Measurements from ENCODE around the gene NOTCH4. TPM values are rescaled to one million over a fixed set of nuclear protein-coding genes. Genes with fewer than 3 reads are reported as not detected.

Gene NOTCH4
- total RNA-seq, 1 donor from 2014 or later, result 2.5 TPM

- Mint-ChIP-seq H3K27me3 (ENCODE audit: low read depth) (no peaks in the 10 kb centered on the region), H3K27ac (no peak overlapping the region), H3K4me3 (no peak overlapping the region), H3K9me3 (no peaks in the 10 kb centered on the region), H3K36me3 (peaks cover 34% of the 10 kb centered on the region), H3K4me1 (peaks cover 1% of the 10 kb centered on the region)
- TF ChIP-seq CTCF (IDR thresholded peaks at IDR 0.05; ENCODE audit: unreplicated experiment), result no peak
- no peak for DNase-seq (ENCODE audit: low spot score in 2 of 2, unreplicated experiment in 2 of 2)
Observed at GRCh38 chr6:32163559-32164258, 60.2 kb downstream of the NOTCH4 start.

- no peak overlapping the region for H3K4me3 Mint-ChIP-seq
- H3K27me3 Mint-ChIP-seq (ENCODE audit: low read depth), result no peaks in the 10 kb centered on the region
- H3K27ac Mint-ChIP-seq, result no peak overlapping the region
- H3K9me3 Mint-ChIP-seq, result no peaks in the 10 kb centered on the region
- peaks cover 24% of the 10 kb centered on the region for H3K36me3 Mint-ChIP-seq
- H3K4me1 Mint-ChIP-seq, result peaks cover 19% of the 10 kb centered on the region
- no peak for DNase-seq (ENCODE audit: low spot score in 2 of 2, unreplicated experiment in 2 of 2)
- no peak for TF ChIP-seq CTCF (IDR thresholded peaks at IDR 0.05; ENCODE audit: unreplicated experiment)
Observed at GRCh38 chr6:32158052-32158451, 65.8 kb downstream of the NOTCH4 start.

GRCh38 chr6:32156891-32157290 is 67.0 kb downstream of the NOTCH4 start:
- Mint-ChIP-seq H3K9me3 (no peaks in the 10 kb centered on the region), H3K4me1 (peaks cover 30% of the 10 kb centered on the region), H3K27ac (no peak overlapping the region), H3K4me3 (no peak overlapping the region), H3K27me3 (ENCODE audit: low read depth) (no peaks in the 10 kb centered on the region), H3K36me3 (peaks cover 19% of the 10 kb centered on the region)
- no peak for TF ChIP-seq CTCF (IDR thresholded peaks at IDR 0.05; ENCODE audit: unreplicated experiment)
- no peak for DNase-seq (ENCODE audit: low spot score in 2 of 2, unreplicated experiment in 2 of 2)

- DNase-seq (ENCODE audit: low spot score in 2 of 2, unreplicated experiment in 2 of 2), result peak in 1 of 2 experiments; percentile 70
- no peaks in the 10 kb centered on the region for H3K9me3 Mint-ChIP-seq
- peaks cover 5% of the 10 kb centered on the region for H3K27me3 Mint-ChIP-seq (ENCODE audit: low read depth)
- peaks cover 17% of the 10 kb centered on the region for H3K36me3 Mint-ChIP-seq
- H3K4me3 Mint-ChIP-seq, result peak overlapping the region; percentile 99
- TF ChIP-seq CTCF (IDR thresholded peaks at IDR 0.05; ENCODE audit: unreplicated experiment), result peak; percentile 45
- peaks cover 42% of the 10 kb centered on the region for H3K4me1 Mint-ChIP-seq
- H3K27ac Mint-ChIP-seq, result peak overlapping the region; percentile 99
Observed at GRCh38 chr6:32154514-32155161, 69.2 kb downstream of the NOTCH4 start.

GRCh38 chr6:32153564-32154513 is 70.0 kb downstream of the NOTCH4 start, which contains the start of gene PPT2:
Gene PPT2 (plus strand): TSS chr6:32154141. CDS start chr6:32154595, 454 bp downstream.
- Mint-ChIP-seq H3K27ac (peak within 1 kb of the TSS; percentile 99), H3K9me3 (no peaks in the 10 kb centered on the region), H3K4me1 (peaks cover 42% of the 10 kb centered on the region), H3K36me3 (peaks cover 14% of the 10 kb centered on the region), H3K27me3 (ENCODE audit: low read depth) (peaks cover 5% of the 10 kb centered on the region), H3K4me3 (peak within 1 kb of the TSS; percentile 99)
- no peak for TF ChIP-seq CTCF (IDR thresholded peaks at IDR 0.05; ENCODE audit: unreplicated experiment)
- DNase-seq (ENCODE audit: low spot score in 2 of 2, unreplicated experiment in 2 of 2), result peak; percentile 69 to 82

All from mesothelial cell of epicardium (in vitro differentiated cells).